NT2/D1 (cell line): ENCODE measurements around the gene CACNA1A.
"Not testable (repeated sequence)": the region's sequence is repeated elsewhere in the genome, so short reads cannot be mapped to it uniquely, and the experiment has no call there.

ENCODE experiments used
- SUZ12 ChIP-seq: IDR thresholded peaks from 2 replicates; pipeline ENCODE4 v1.6.1; 2011; ENCODE audit not compliant: insufficient read length, insufficient read depth; ENCODE audit errors: extremely low read depth
- YY1 ChIP-seq: IDR thresholded peaks from 2 replicates; pipeline ENCODE4 v1.6.1; 2011; ENCODE audit not compliant: insufficient read length, insufficient read depth
- ZNF274 ChIP-seq: IDR thresholded peaks from 2 replicates; pipeline ENCODE4 v1.6.1; 2011; ENCODE audit warnings: mild to moderate bottlenecking, low read depth, low read length

DNA sequence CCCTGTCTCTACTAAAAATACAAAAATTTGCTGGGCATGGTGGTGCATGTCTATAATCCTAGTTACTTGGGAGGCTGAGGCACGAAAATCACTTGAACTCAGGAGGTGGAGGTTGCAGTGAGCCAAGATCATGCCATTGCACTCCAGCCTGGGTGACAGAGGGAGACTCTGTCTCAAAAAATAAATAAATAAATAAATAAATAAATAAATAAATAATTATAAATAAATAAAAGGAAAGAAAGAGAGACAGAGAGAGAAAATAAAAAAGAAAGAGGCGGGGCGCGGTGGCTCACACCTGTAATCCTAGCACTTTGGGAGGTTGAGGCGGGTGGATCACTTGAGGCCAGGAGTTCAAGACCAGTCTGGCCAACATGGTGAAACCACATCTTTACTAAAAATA is 328.7 kb downstream of the CACNA1A start:
- TF ChIP-seq YY1, ZNF274, SUZ12: not testable (repeated sequence)
